NCI-H1105 treated with DMSO at 0.1 percent for 48 hours (cell line): ENCODE measurements around the gene SLC43A2.

Experiments
- DNase-seq: peaks from one replicate; lab custom pipeline; 2025; lab: John Stamatoyannopoulos, UW

The SLC43A2 gene

GRCh38 chr17:1643999-1644492 lies 15.4 kb upstream of the SLC43A2 start:
- no peak for DNase-seq

GRCh38 chr17:1643293-1643998 lies 14.8 kb upstream of the SLC43A2 start:
- DNase-seq, result peak; percentile 21

- DNase-seq, result no peak
Measured at GRCh38 chr17:1641065-1641403, 12.4 kb upstream of the SLC43A2 start.

GRCh38 chr17:1640329-1641064 lies 11.9 kb upstream of the SLC43A2 start:
- DNase-seq, result no peak

GRCh38 chr17:1639549-1640180 lies 11.0 kb upstream of the SLC43A2 start:
- peak; percentile 1 for DNase-seq

- DNase-seq, result no peak
Measured at GRCh38 chr17:1638624-1639300, 10.1 kb upstream of the SLC43A2 start.

- no peak for DNase-seq
Measured at GRCh38 chr17:1638171-1638590, 9.5 kb upstream of the SLC43A2 start.

GRCh38 chr17:1636732-1637285 lies 8.2 kb upstream of the SLC43A2 start:
- DNase-seq, result no peak

GRCh38 chr17:1635675-1636465 lies 7.2 kb upstream of the SLC43A2 start:
- DNase-seq, result no peak

GRCh38 chr17:1634841-1635650 lies 6.4 kb upstream of the SLC43A2 start:
- DNase-seq, result no peak

GRCh38 chr17:1630662-1631061 lies 2.0 kb upstream of the SLC43A2 start:
- DNase-seq, result no peak

GRCh38 chr17:1629504-1630310 lies 1.1 kb upstream of the SLC43A2 start:
- DNase-seq, result peak; percentile 3

GRCh38 chr17:1628856-1629503 lies 346 bp upstream of the SLC43A2 start:
- peak; percentile 82 for DNase-seq

GRCh38 chr17:1627182-1627981 lies 1.3 kb downstream of the SLC43A2 start:
- DNase-seq, result no peak

- DNase-seq, result no peak
Measured at GRCh38 chr17:1626333-1626732, 2.3 kb downstream of the SLC43A2 start.

GRCh38 chr17:1625581-1625980 lies 3.1 kb downstream of the SLC43A2 start:
- no peak for DNase-seq

- no peak for DNase-seq
Measured at GRCh38 chr17:1625053-1625452, 3.6 kb downstream of the SLC43A2 start.

- DNase-seq, result no peak
Measured at GRCh38 chr17:1624650-1625049, 4.0 kb downstream of the SLC43A2 start.
